ENCODE data around the gene USP37. TPM values are rescaled to one million over a fixed set of nuclear protein-coding genes. Genes with fewer than 3 reads are reported as not detected.

USP37 gene
- polyA plus RNA-seq, 2 of the 4 experiments (the other 2 are of a cell fraction) = 5.1 to 12.8 TPM

- 73% methylated on average over 10 of the region's 10 CpGs for WGBS (ENCODE audit: missing lambda C conversion rate)
- TF ChIP-seq EHMT2 (IDR thresholded peaks at IDR 0.05; ENCODE audit: low read depth) = no peak
- no peak for TF ChIP-seq NFE2L2 (conservative IDR thresholded peaks at IDR 0.05; ENCODE audit: low read length)
- no peak for TF ChIP-seq FOSB (CRISPR knock-in tag; IDR thresholded peaks at IDR 0.05)
- no peak for TF ChIP-seq MAX (IDR thresholded peaks at IDR 0.05)
- no peak for TF ChIP-seq POLR2AphosphoS2 (conservative IDR thresholded peaks at IDR 0.05; ENCODE audit: low read length)
- no peak for TF ChIP-seq CEBPB (IDR thresholded peaks at IDR 0.05)
- TF ChIP-seq RARB (CRISPR knock-in tag; IDR thresholded peaks at IDR 0.05) = no peak
- TF ChIP-seq RNF2 (IDR thresholded peaks at IDR 0.05; ENCODE audit: borderline replicate concordance, low read depth) = no peak
- TF ChIP-seq E2F6 (IDR thresholded peaks at IDR 0.05; ENCODE audit: borderline replicate concordance, low read depth) = no peak
- no peak for TF ChIP-seq CHD4 (IDR thresholded peaks at IDR 0.05; ENCODE audit: borderline replicate concordance)
- TF ChIP-seq EP300 (IDR thresholded peaks at IDR 0.05) = no peak
- no peak for TF ChIP-seq NR3C1 (IDR thresholded peaks at IDR 0.05)
- no peak for TF ChIP-seq SMC3 (IDR thresholded peaks at IDR 0.05)
- no peak for TF ChIP-seq MAZ (IDR thresholded peaks at IDR 0.05; ENCODE audit: borderline replicate concordance, low read depth, low read length)
- no peak for TF ChIP-seq USF2 (IDR thresholded peaks at IDR 0.05)
- TF ChIP-seq RFX5 (IDR thresholded peaks at IDR 0.05) = no peak
- TF ChIP-seq NPAS2 (CRISPR knock-in tag; IDR thresholded peaks at IDR 0.05; ENCODE audit: borderline replicate concordance) = no peak
- TF ChIP-seq BHLHE40 (IDR thresholded peaks at IDR 0.05; ENCODE audit: low read depth, low read length) = no peak
- POLR2A ChIA-PET = no interaction called here
- Histone ChIP-seq H3K27ac (no peak overlapping the region), H3K4me3 (no peak overlapping the region), H3K9me3 (no peaks in the 10 kb centered on the region), H3K4me1 (no peaks in the 10 kb centered on the region), H3K4me2 (no peak overlapping the region)
- CTCF ChIA-PET = interaction anchor here (1.6 kb wide), 1 partner anchor 34 kb away, joined by 11 read pairs; no protein-coding TSS in a partner anchor
- ATAC-seq = no peak
- no peak for FAIRE-seq
- DNase-seq (ENCODE audit: low read depth in 1 of 2, low spot score in 1 of 2) = no peak
Measured at GRCh38 chr2:218431878-218432277, 136.3 kb downstream of the USP37 start.

GRCh38 chr2:218430721-218431120, 137.4 kb downstream of the USP37 start:
- Histone ChIP-seq H3K4me1 (no peaks in the 10 kb centered on the region), H3K9me3 (no peaks in the 10 kb centered on the region), H3K4me2 (no peak overlapping the region), H3K27ac (no peak overlapping the region), H3K4me3 (no peak overlapping the region)
- TF ChIP-seq NFE2L2 (conservative IDR thresholded peaks at IDR 0.05; ENCODE audit: low read length) (no peak), ESRRA (IDR thresholded peaks at IDR 0.05; ENCODE audit: borderline replicate concordance, low read length) (no peak), HDAC2 (IDR thresholded peaks at IDR 0.05) (no peak), RFX5 (IDR thresholded peaks at IDR 0.05) (no peak), EP300 (IDR thresholded peaks at IDR 0.05) (no peak), ZC3H11A (IDR thresholded peaks at IDR 0.05) (no peak)
- ChIA-PET POLR2A (no interaction called here), CTCF (interaction anchor here (0.9 to 1.6 kb wide), 2 partner anchors 9 to 36 kb away, joined by 3 to 11 read pairs; no protein-coding TSS in a partner anchor)
- no peak for ATAC-seq
- FAIRE-seq = no peak
- 87% methylated on average over 11 of the region's 11 CpGs for WGBS (ENCODE audit: missing lambda C conversion rate)
- no peak for DNase-seq (ENCODE audit: low read depth in 1 of 2, low spot score in 1 of 2)

- H3K4me1 ChIP-seq = no peaks in the 10 kb centered on the region
- no peaks in the 10 kb centered on the region for H3K9me3 ChIP-seq
- H3K4me2 ChIP-seq = no peak overlapping the region
- CTCF ChIA-PET = interaction anchor here (1.6 kb wide), 1 partner anchor 36 kb away, joined by 11 read pairs; no protein-coding TSS in a partner anchor
- H3K4me3 ChIP-seq = no peak overlapping the region
- FAIRE-seq = no peak
- TF ChIP-seq ZC3H11A (IDR thresholded peaks at IDR 0.05) = no peak
- TF ChIP-seq EHMT2 (IDR thresholded peaks at IDR 0.05; ENCODE audit: low read depth) = no peak
- TF ChIP-seq JUNB (IDR thresholded peaks at IDR 0.05) = no peak
- TF ChIP-seq ZFP36 (IDR thresholded peaks at IDR 0.05; ENCODE audit: borderline replicate concordance, partially characterized antibody) = no peak
- TF ChIP-seq CBX2 (IDR thresholded peaks at IDR 0.05; ENCODE audit: borderline replicate concordance, low read depth) = no peak
- no peak for TF ChIP-seq RARB (CRISPR knock-in tag; IDR thresholded peaks at IDR 0.05)
- TF ChIP-seq FOXS1 (CRISPR knock-in tag; IDR thresholded peaks at IDR 0.05) = no peak
- no peak for TF ChIP-seq SMC3 (IDR thresholded peaks at IDR 0.05)
- TF ChIP-seq RFX5 (IDR thresholded peaks at IDR 0.05) = no peak
- no peak for TF ChIP-seq FOSL2 (IDR thresholded peaks at IDR 0.05)
- no peak for TF ChIP-seq FOSL2 (CRISPR knock-in tag; IDR thresholded peaks at IDR 0.05)
- TF ChIP-seq ZNF302 (CRISPR knock-in tag; IDR thresholded peaks at IDR 0.05) = no peak
- DNase-seq (ENCODE audit: low read depth in 1 of 2, low spot score in 1 of 2) = no peak
- POLR2A ChIA-PET = no interaction called here
- no peak overlapping the region for H3K27ac ChIP-seq
- 67% methylated on average over 7 of the region's 9 CpGs for WGBS (ENCODE audit: missing lambda C conversion rate)
- ATAC-seq = peak in 1 of 2 experiments; percentile 42; a peak in 3 of 6 replicates
Measured at GRCh38 chr2:218429911-218430692, 138.0 kb downstream of the USP37 start.
